ES-I3 (cell line): Measurements from ENCODE around the gene PPFIA4.
A peak's percentile ranks its signal among the peaks of the same experiment; 100 is the strongest.
"Not testable (repeated sequence)": the region's sequence is repeated elsewhere in the genome, so short reads cannot be mapped to it uniquely, and the experiment has no call there.

Experiments used
- H3K36me3 ChIP-seq: 2 replicates; pipeline ENCODE4 v1.6.1; 2013; ENCODE audit warnings: mild to moderate bottlenecking, low read length, control low read depth, moderate library complexity; ENCODE audit not compliant: insufficient read depth
- H3K4me1 ChIP-seq: 2 replicates; pipeline ENCODE4 v1.6.1; 2013; ENCODE audit warnings: mild to moderate bottlenecking, control low read depth, low read length; ENCODE audit not compliant: insufficient read depth
- H3K9ac ChIP-seq: 2 replicates; pipeline ENCODE4 v1.6.1; 2013; ENCODE audit warnings: low read depth, mild to moderate bottlenecking, low read length, moderate library complexity
- H3K9me3 ChIP-seq: 2 replicates; pipeline ENCODE4 v1.6.1; 2013; ENCODE audit warnings: mild to moderate bottlenecking, low read length, moderate library complexity; ENCODE audit not compliant: control insufficient read depth, insufficient read depth

Gene PPFIA4

GRCh38 chr1:203026031-203026665, at the start of gene PPFIA4:
Gene PPFIA4 (plus strand): TSS chr1:203026491. CDS start chr1:203039009, 12,518 bp downstream.
- Histone ChIP-seq H3K4me1 (peaks cover 5% of the 10 kb centered on the region; the same call in 1 of the 2 replicates), H3K36me3 (peaks cover 11% of the 10 kb centered on the region), H3K9me3 (no peaks in the 10 kb centered on the region), H3K9ac (peak within 1 kb of the TSS; percentile 59)

GRCh38 chr1:202976633-202977032, 49.7 kb upstream of the PPFIA4 start:
- Histone ChIP-seq H3K9me3 (no peaks in the 10 kb centered on the region), H3K4me1 (0 out of 2 replicates have a peak, but pooled peaks cover 6% of the 10 kb centered on the region), H3K36me3 (no peaks in the 10 kb centered on the region), H3K9ac (no peak overlapping the region)

- Histone ChIP-seq H3K9me3 (no peaks in the 10 kb centered on the region), H3K36me3 (no peaks in the 10 kb centered on the region), H3K4me1 (0 out of 2 replicates have a peak, but pooled peaks cover 6% of the 10 kb centered on the region), H3K9ac (no peak overlapping the region)
Observed at GRCh38 chr1:202979459-202979858, 46.8 kb upstream of the PPFIA4 start.

- Histone ChIP-seq H3K36me3 (no peaks in the 10 kb centered on the region), H3K9me3 (no peaks in the 10 kb centered on the region), H3K4me1 (0 out of 2 replicates have a peak, but pooled peaks cover 6% of the 10 kb centered on the region), H3K9ac (no peak overlapping the region)
Observed at GRCh38 chr1:202981939-202982338, 44.4 kb upstream of the PPFIA4 start.

- H3K9me3 ChIP-seq = no peaks in the 10 kb centered on the region
- no peaks in the 10 kb centered on the region; the same call in 1 of the 2 replicates for H3K4me1 ChIP-seq
- H3K36me3 ChIP-seq = no peaks in the 10 kb centered on the region
- no peak overlapping the region for H3K9ac ChIP-seq
Observed at GRCh38 chr1:202982715-202983430, 43.4 kb upstream of the PPFIA4 start.

- not testable (repeated sequence) for H3K4me1 ChIP-seq, H3K9ac ChIP-seq, H3K36me3 ChIP-seq, H3K9me3 ChIP-seq
Observed at GRCh38 chr1:202986120-202986519, 40.2 kb upstream of the PPFIA4 start.

GRCh38 chr1:202987255-202987654, 39.0 kb upstream of the PPFIA4 start:
- no peaks in the 10 kb centered on the region; the same call in 1 of the 2 replicates for H3K36me3 ChIP-seq
- no peaks in the 10 kb centered on the region; the same call in 1 of the 2 replicates for H3K4me1 ChIP-seq
- no peak overlapping the region for H3K9ac ChIP-seq
- H3K9me3 ChIP-seq = no peaks in the 10 kb centered on the region

GRCh38 chr1:202987922-202988583, 38.2 kb upstream of the PPFIA4 start:
- no peak overlapping the region for H3K9ac ChIP-seq

GRCh38 chr1:202989879-202990278, 36.4 kb upstream of the PPFIA4 start:
- H3K4me1 ChIP-seq = no peaks in the 10 kb centered on the region; the same call in 1 of the 2 replicates
- no peak overlapping the region for H3K9ac ChIP-seq
- H3K9me3 ChIP-seq = no peaks in the 10 kb centered on the region
- no peaks in the 10 kb centered on the region; the same call in 1 of the 2 replicates for H3K36me3 ChIP-seq

More at GRCh38 chr1:202987922-202988583, 38.2 kb upstream of the PPFIA4 start:
- no peaks in the 10 kb centered on the region; the same call in 1 of the 2 replicates for H3K36me3 ChIP-seq
- no peaks in the 10 kb centered on the region; the same call in 1 of the 2 replicates for H3K4me1 ChIP-seq
- H3K9me3 ChIP-seq = no peaks in the 10 kb centered on the region

- Histone ChIP-seq H3K9ac (no peak overlapping the region), H3K9me3 (no peaks in the 10 kb centered on the region), H3K4me1 (no peaks in the 10 kb centered on the region; the same call in 1 of the 2 replicates), H3K36me3 (no peaks in the 10 kb centered on the region; the same call in 1 of the 2 replicates)
Observed at GRCh38 chr1:202991112-202991511, 35.2 kb upstream of the PPFIA4 start.

GRCh38 chr1:202994756-202995155, 31.5 kb upstream of the PPFIA4 start:
- H3K9ac ChIP-seq = no peak overlapping the region
- no peaks in the 10 kb centered on the region; the same call in 1 of the 2 replicates for H3K36me3 ChIP-seq
- H3K4me1 ChIP-seq = no peaks in the 10 kb centered on the region
- H3K9me3 ChIP-seq = no peaks in the 10 kb centered on the region

- no peaks in the 10 kb centered on the region for H3K9me3 ChIP-seq
- no peak overlapping the region for H3K9ac ChIP-seq
- H3K4me1 ChIP-seq = no peaks in the 10 kb centered on the region
- H3K36me3 ChIP-seq = no peaks in the 10 kb centered on the region
Observed at GRCh38 chr1:202998836-202999750, 27.2 kb upstream of the PPFIA4 start.

GRCh38 chr1:203000217-203000944, 25.9 kb upstream of the PPFIA4 start:
- peaks cover 6% of the 10 kb centered on the region; the same call in 1 of the 2 replicates for H3K4me1 ChIP-seq
- no peaks in the 10 kb centered on the region for H3K9me3 ChIP-seq
- H3K9ac ChIP-seq = no peak overlapping the region
- H3K36me3 ChIP-seq = no peaks in the 10 kb centered on the region
